ENCODE data around the gene IGSF22.
"Not testable (repeated sequence)": the region's sequence is repeated elsewhere in the genome, so short reads cannot be mapped to it uniquely, and the experiment has no call there.

Gene IGSF22

GRCh38 chr11:18698341-18699268 lies 27.4 kb downstream of the IGSF22 start, which contains the start of gene TMEM86A:
Gene TMEM86A, plus strand, starts transcription at chr11:18698779. Its CDS starts 108 bp downstream, at chr11:18698887.
- peak within 1 kb of the TSS; percentile 68 for H3K9ac ChIP-seq (ENCODE audit: low read length)
- H3K27me3 ChIP-seq (ENCODE audit: control insufficient read depth, insufficient read depth, low read length), result peaks cover 17% of the 10 kb centered on the region
- H3K4me3 ChIP-seq (ENCODE audit: low read length), result peak within 1 kb of the TSS; percentile 61
- H3K36me3 ChIP-seq (ENCODE audit: control insufficient read depth, insufficient read depth, low read length), result no peaks in the 10 kb centered on the region
- peaks cover 10% of the 10 kb centered on the region for H3K4me1 ChIP-seq (ENCODE audit: control insufficient read depth, insufficient read depth, low read length)
- H3K9me3 ChIP-seq (ENCODE audit: control insufficient read depth, low read length), result no peaks in the 10 kb centered on the region

GRCh38 chr11:18697576-18697975 lies 28.4 kb downstream of the IGSF22 start:
- no peak overlapping the region for H3K9ac ChIP-seq (ENCODE audit: low read length)
- no peak overlapping the region for H3K4me3 ChIP-seq (ENCODE audit: low read length)
- peaks cover 10% of the 10 kb centered on the region for H3K4me1 ChIP-seq (ENCODE audit: control insufficient read depth, insufficient read depth, low read length)
- no peaks in the 10 kb centered on the region for H3K9me3 ChIP-seq (ENCODE audit: control insufficient read depth, low read length)
- peaks cover 17% of the 10 kb centered on the region for H3K27me3 ChIP-seq (ENCODE audit: control insufficient read depth, insufficient read depth, low read length)
- no peaks in the 10 kb centered on the region for H3K36me3 ChIP-seq (ENCODE audit: control insufficient read depth, insufficient read depth, low read length)

GRCh38 chr11:18696638-18697225 lies 29.3 kb downstream of the IGSF22 start:
- peaks cover 17% of the 10 kb centered on the region for H3K27me3 ChIP-seq (ENCODE audit: control insufficient read depth, insufficient read depth, low read length)
- no peaks in the 10 kb centered on the region for H3K9me3 ChIP-seq (ENCODE audit: control insufficient read depth, low read length)
- peaks cover 10% of the 10 kb centered on the region for H3K4me1 ChIP-seq (ENCODE audit: control insufficient read depth, insufficient read depth, low read length)
- H3K36me3 ChIP-seq (ENCODE audit: control insufficient read depth, insufficient read depth, low read length), result no peaks in the 10 kb centered on the region
- H3K4me3 ChIP-seq (ENCODE audit: low read length), result no peak overlapping the region
- H3K9ac ChIP-seq (ENCODE audit: low read length), result no peak overlapping the region

- Histone ChIP-seq H3K9me3 (ENCODE audit: control insufficient read depth, low read length) (no peaks in the 10 kb centered on the region), H3K27me3 (ENCODE audit: control insufficient read depth, insufficient read depth, low read length) (no peaks in the 10 kb centered on the region), H3K9ac (ENCODE audit: low read length) (no peak overlapping the region)
Observed at GRCh38 chr11:18692941-18693760, 32.8 kb downstream of the IGSF22 start.

GRCh38 chr11:18691467-18692140 lies 34.4 kb downstream of the IGSF22 start:
- H3K36me3 ChIP-seq (ENCODE audit: control insufficient read depth, insufficient read depth, low read length); H3K9me3 ChIP-seq (ENCODE audit: control insufficient read depth, low read length); H3K4me1 ChIP-seq (ENCODE audit: control insufficient read depth, insufficient read depth, low read length); H3K4me3 ChIP-seq (ENCODE audit: low read length); H3K9ac ChIP-seq (ENCODE audit: low read length); H3K27me3 ChIP-seq (ENCODE audit: control insufficient read depth, insufficient read depth, low read length): not testable (repeated sequence)

More at GRCh38 chr11:18692941-18693760, 32.8 kb downstream of the IGSF22 start:
- H3K36me3 ChIP-seq (ENCODE audit: control insufficient read depth, insufficient read depth, low read length), result no peaks in the 10 kb centered on the region
- no peaks in the 10 kb centered on the region for H3K4me1 ChIP-seq (ENCODE audit: control insufficient read depth, insufficient read depth, low read length)
- no peak overlapping the region for H3K4me3 ChIP-seq (ENCODE audit: low read length)

GRCh38 chr11:18684267-18684666 lies 41.7 kb downstream of the IGSF22 start:
- H3K4me3 ChIP-seq (ENCODE audit: low read length), result no peak overlapping the region
- no peaks in the 10 kb centered on the region for H3K9me3 ChIP-seq (ENCODE audit: control insufficient read depth, low read length)
- no peaks in the 10 kb centered on the region for H3K36me3 ChIP-seq (ENCODE audit: control insufficient read depth, insufficient read depth, low read length)
- H3K27me3 ChIP-seq (ENCODE audit: control insufficient read depth, insufficient read depth, low read length), result no peaks in the 10 kb centered on the region
- no peak overlapping the region for H3K9ac ChIP-seq (ENCODE audit: low read length)
- no peaks in the 10 kb centered on the region for H3K4me1 ChIP-seq (ENCODE audit: control insufficient read depth, insufficient read depth, low read length)

GRCh38 chr11:18682466-18682865 lies 43.5 kb downstream of the IGSF22 start:
- H3K9ac ChIP-seq (ENCODE audit: low read length), result no peak overlapping the region
- H3K9me3 ChIP-seq (ENCODE audit: control insufficient read depth, low read length), result no peaks in the 10 kb centered on the region
- H3K4me1 ChIP-seq (ENCODE audit: control insufficient read depth, insufficient read depth, low read length), result no peaks in the 10 kb centered on the region
- H3K27me3 ChIP-seq (ENCODE audit: control insufficient read depth, insufficient read depth, low read length), result no peaks in the 10 kb centered on the region
- no peaks in the 10 kb centered on the region for H3K36me3 ChIP-seq (ENCODE audit: control insufficient read depth, insufficient read depth, low read length)
- no peak overlapping the region for H3K4me3 ChIP-seq (ENCODE audit: low read length)

GRCh38 chr11:18681949-18682348 lies 44.0 kb downstream of the IGSF22 start:
- H3K9me3 ChIP-seq (ENCODE audit: control insufficient read depth, low read length); H3K27me3 ChIP-seq (ENCODE audit: control insufficient read depth, insufficient read depth, low read length); H3K9ac ChIP-seq (ENCODE audit: low read length); H3K4me3 ChIP-seq (ENCODE audit: low read length); H3K4me1 ChIP-seq (ENCODE audit: control insufficient read depth, insufficient read depth, low read length); H3K36me3 ChIP-seq (ENCODE audit: control insufficient read depth, insufficient read depth, low read length): not testable (repeated sequence)

GRCh38 chr11:18677560-18677959 lies 48.4 kb downstream of the IGSF22 start:
- Histone ChIP-seq H3K9ac (ENCODE audit: low read length) (no peak overlapping the region), H3K4me3 (ENCODE audit: low read length) (no peak overlapping the region)

GRCh38 chr11:18676803-18677202 lies 49.2 kb downstream of the IGSF22 start:
- Histone ChIP-seq H3K9ac (ENCODE audit: low read length) (no peak overlapping the region), H3K9me3 (ENCODE audit: control insufficient read depth, low read length) (no peaks in the 10 kb centered on the region), H3K36me3 (ENCODE audit: control insufficient read depth, insufficient read depth, low read length) (no peaks in the 10 kb centered on the region), H3K27me3 (ENCODE audit: control insufficient read depth, insufficient read depth, low read length) (no peaks in the 10 kb centered on the region), H3K4me3 (ENCODE audit: low read length) (no peak overlapping the region), H3K4me1 (ENCODE audit: control insufficient read depth, insufficient read depth, low read length) (no peaks in the 10 kb centered on the region)

More at GRCh38 chr11:18677560-18677959, 48.4 kb downstream of the IGSF22 start:
- Histone ChIP-seq H3K4me1 (ENCODE audit: control insufficient read depth, insufficient read depth, low read length) (no peaks in the 10 kb centered on the region), H3K36me3 (ENCODE audit: control insufficient read depth, insufficient read depth, low read length) (no peaks in the 10 kb centered on the region), H3K9me3 (ENCODE audit: control insufficient read depth, low read length) (no peaks in the 10 kb centered on the region), H3K27me3 (ENCODE audit: control insufficient read depth, insufficient read depth, low read length) (no peaks in the 10 kb centered on the region)

- peaks cover 13% of the 10 kb centered on the region for H3K4me1 ChIP-seq (ENCODE audit: control insufficient read depth, insufficient read depth, low read length)
- H3K9ac ChIP-seq (ENCODE audit: low read length); H3K36me3 ChIP-seq (ENCODE audit: control insufficient read depth, insufficient read depth, low read length); H3K4me3 ChIP-seq (ENCODE audit: low read length); H3K27me3 ChIP-seq (ENCODE audit: control insufficient read depth, insufficient read depth, low read length); H3K9me3 ChIP-seq (ENCODE audit: control insufficient read depth, low read length): not testable (repeated sequence)
Observed at GRCh38 chr11:18672209-18672608, 53.8 kb downstream of the IGSF22 start.
